Endothelial cell of umbilical vein (primary cell): ENCODE data around the gene DRICH1. TPM values are rescaled to one million over a fixed set of nuclear protein-coding genes. Genes with fewer than 3 reads are reported as not detected.
"Not testable (repeated sequence)": the region's sequence is repeated elsewhere in the genome, so short reads cannot be mapped to it uniquely, and the experiment has no call there.

Experiments used
- BruUV-seq: library from RNA; stranded (reverse); fragments of 400-500 nt; replicated peaks from 2 replicates; lab custom pipeline; 2021; lab: Mats Ljungman, UMichigan
- CTCF ChIA-PET: fragments of 300-600, 350-600 bp; sonication (Branson Sonifier 250); formaldehyde crosslinking; loops from one replicate; lab custom pipeline; 2021; ENCODE audit warnings: antibody characterized with exemption, inconsistent platforms; lab: Charles Lee
- POLR2A ChIA-PET: fragments of 300-600, 350-600 bp; sonication (Branson Sonifier 250); formaldehyde crosslinking; loops from one replicate; lab custom pipeline; 2021; ENCODE audit warnings: antibody characterized with exemption, inconsistent platforms; lab: Charles Lee
- DNase-seq: peaks from one replicate; pipeline ENCODE4 v3.0.0-alpha.2; 2011; ENCODE audit warnings: low read depth, low spot score
- FAIRE-seq: peaks from 2 replicates; lab custom pipeline; 2011; peaks lifted over from hg19 to GRCh38; lab: Jason Lieb, UNC
- H2AFZ ChIP-seq: 2 replicates; pipeline ENCODE4 v1.6.0; 2012; ENCODE audit warnings: low read depth, low read length, control low read depth, inconsistent platforms
- H3K27ac ChIP-seq: 2 replicates; pipeline ENCODE4 v1.5.1; 2011; ENCODE audit warnings: low read depth, mild to moderate bottlenecking, control low read depth, low read length, moderate library complexity; ENCODE audit not compliant: insufficient read depth
- H3K27me3 ChIP-seq, 2 experiments: 2 replicates each; pipeline versions ENCODE4 v1.6.0 to v1.6.1; 2011; ENCODE audit warnings: low read length in 2 of 2, mixed read lengths in 1 of 2; ENCODE audit not compliant: control insufficient read depth in 2 of 2, insufficient read depth in 2 of 2
- H3K36me3 ChIP-seq, 2 experiments: 2 replicates in 1 of 2; 3 replicates in 1 of 2; pipeline ENCODE4 v1.5.1; 2011; ENCODE audit warnings: low read length in 2 of 2, mild to moderate bottlenecking in 1 of 2, moderate library complexity in 1 of 2; ENCODE audit not compliant: control insufficient read depth in 2 of 2, insufficient read depth in 2 of 2; ENCODE audit errors: extremely low read depth in 1 of 2
- H3K4me1 ChIP-seq: 3 replicates; pipeline ENCODE4 v1.5.1; 2011; ENCODE audit warnings: mild to moderate bottlenecking, low read length; ENCODE audit not compliant: control insufficient read depth, insufficient read depth; ENCODE audit errors: extremely low read depth
- H3K4me2 ChIP-seq: 2 replicates; pipeline ENCODE4 v1.6.1; 2011; ENCODE audit warnings: low read length, control low read depth, mixed read lengths; ENCODE audit not compliant: insufficient read depth
- H3K4me3 ChIP-seq, 3 experiments: fragments of 200-600 bp in 1 of 3; sonication (generic), shearing (Covaris generic) in 1 of 3; replicated peaks in 1 of 3; 2 replicates each; pipeline ENCODE4 v1.5.1; 2011 to 2016; ENCODE audit warnings: control low read depth in 3 of 3, low read length in 3 of 3, mild to moderate bottlenecking in 2 of 3, inconsistent platforms in 1 of 3, low read depth in 1 of 3, moderate library complexity in 1 of 3; ENCODE audit not compliant: insufficient read depth in 1 of 3
- H3K79me2 ChIP-seq: 2 replicates; pipeline ENCODE4 v1.6.0; 2012; ENCODE audit warnings: low read length, inconsistent platforms; ENCODE audit not compliant: control insufficient read depth, insufficient read depth
- H3K9ac ChIP-seq: replicated peaks from 2 replicates; pipeline ENCODE3; 2011; ENCODE audit warnings: low read length, control low read depth; ENCODE audit not compliant: insufficient read depth; ENCODE audit errors: extremely low read depth
- H3K9me1 ChIP-seq: replicated peaks from 3 replicates; pipeline ENCODE4 v1.6.0; 2011; ENCODE audit warnings: mild to moderate bottlenecking, low read length; ENCODE audit not compliant: control insufficient read depth, insufficient read depth; ENCODE audit errors: extremely low read depth
- H3K9me3 ChIP-seq: replicated peaks from 2 replicates; pipeline ENCODE4 v1.5.1; 2012; ENCODE audit warnings: low read length, inconsistent platforms; ENCODE audit not compliant: control insufficient read depth, insufficient read depth
- H4K20me1 ChIP-seq: replicated peaks from 2 replicates; pipeline ENCODE3; 2011; ENCODE audit warnings: mild to moderate bottlenecking, low read length; ENCODE audit not compliant: control insufficient read depth, insufficient read depth; ENCODE audit errors: extremely low read depth
- EZH2 ChIP-seq: IDR thresholded peaks from 2 replicates; pipeline ENCODE4 v1.6.1; 2012; ENCODE audit warnings: borderline replicate concordance, low read depth, mild to moderate bottlenecking, moderate library complexity, low read length, inconsistent platforms; ENCODE audit not compliant: severe bottlenecking
- FOS ChIP-seq: IDR thresholded peaks from 2 replicates; pipeline ENCODE4 v1.6.1; 2011; ENCODE audit warnings: mild to moderate bottlenecking, low read length, moderate library complexity, borderline replicate concordance; ENCODE audit not compliant: insufficient read depth
- GATA2 ChIP-seq: IDR thresholded peaks from 2 replicates; pipeline ENCODE4 v1.7.0; 2011; ENCODE audit warnings: low read depth, mild to moderate bottlenecking, moderate library complexity, mixed read lengths, low read length; ENCODE audit not compliant: insufficient read length, insufficient read depth
- JUN ChIP-seq: IDR thresholded peaks from 2 replicates; pipeline ENCODE4 v1.6.1; 2011; ENCODE audit warnings: borderline replicate concordance, low read depth; ENCODE audit not compliant: insufficient read length, insufficient read depth
- MYC ChIP-seq: IDR thresholded peaks from one replicate; pipeline ENCODE4 v1.6.1; 2011; ENCODE audit warnings: mild to moderate bottlenecking, low read depth, low read length
- POLR2A ChIP-seq: IDR thresholded peaks from 2 replicates; pipeline ENCODE4 v1.6.1; 2012; ENCODE audit warnings: low read depth, mild to moderate bottlenecking, control low read depth, low read length
- POLR2AphosphoS5 ChIP-seq: IDR thresholded peaks from 2 replicates; pipeline ENCODE4 v1.6.1; 2012; ENCODE audit warnings: low read depth, mild to moderate bottlenecking, control low read depth, low read length, moderate library complexity; ENCODE audit not compliant: insufficient read depth
- dilution Hi-C: fragments of 300-500 bp; cut with MboI; formaldehyde crosslinking; loops from one replicate; pipeline ENCODE4 v1.15.0; 2019; ENCODE audit warnings: low sequenced_read_pairs; ENCODE audit not compliant: extremely low pct_ligation_motif_present
- intact Hi-C: fragments of 100-400 bp; cut with micrococcal nuclease; formaldehyde crosslinking; loops from one replicate; pipeline ENCODE4 v1.10.0; 2022
- polyA plus RNA-seq, 4 experiments: library from polyadenylated mRNA; depleted of rRNA in 3 of 4; stranded (reverse) in 3 of 4; unstranded in 1 of 4; fragments of >200 nt; gene quantifications; 2 replicates each; pipeline versions ENCODE4 v1.2.1 to v1.2.3, GENCODE V29; 2011 to 2012; ENCODE audit warnings: missing spikeins in 1 of 4
- total RNA-seq: library from RNA; stranded (reverse); gene quantifications from 2 replicates; pipeline ENCODE4 v1.2.3, GENCODE V29; 2021
- TF ChIP-seq, protein P1 (sequence below), 2 donors: IDR thresholded peaks; 1 replicate in 1 of 2; 2 replicates in 1 of 2; pipeline ENCODE4 v1.5.1; 2011; ENCODE audit warnings: low read length in 2 of 2, mild to moderate bottlenecking in 2 of 2, moderate library complexity in 2 of 2, control low read depth in 1 of 2, inconsistent platforms in 1 of 2, low read depth in 1 of 2; ENCODE audit not compliant: insufficient read depth in 1 of 2; ENCODE audit errors: extremely low read depth in 1 of 2
- TF ChIP-seq, protein P2 (sequence below): IDR thresholded peaks from 2 replicates; pipeline ENCODE4 v1.6.1; 2011; ENCODE audit not compliant: insufficient read depth, insufficient read length

DRICH1 gene
- total and polyA plus RNA-seq, 2 donors (not counting 3 experiments of a cell fraction or from before 2014, with no cell fraction given), result 0.25 TPM; not detected in 1

DNA sequence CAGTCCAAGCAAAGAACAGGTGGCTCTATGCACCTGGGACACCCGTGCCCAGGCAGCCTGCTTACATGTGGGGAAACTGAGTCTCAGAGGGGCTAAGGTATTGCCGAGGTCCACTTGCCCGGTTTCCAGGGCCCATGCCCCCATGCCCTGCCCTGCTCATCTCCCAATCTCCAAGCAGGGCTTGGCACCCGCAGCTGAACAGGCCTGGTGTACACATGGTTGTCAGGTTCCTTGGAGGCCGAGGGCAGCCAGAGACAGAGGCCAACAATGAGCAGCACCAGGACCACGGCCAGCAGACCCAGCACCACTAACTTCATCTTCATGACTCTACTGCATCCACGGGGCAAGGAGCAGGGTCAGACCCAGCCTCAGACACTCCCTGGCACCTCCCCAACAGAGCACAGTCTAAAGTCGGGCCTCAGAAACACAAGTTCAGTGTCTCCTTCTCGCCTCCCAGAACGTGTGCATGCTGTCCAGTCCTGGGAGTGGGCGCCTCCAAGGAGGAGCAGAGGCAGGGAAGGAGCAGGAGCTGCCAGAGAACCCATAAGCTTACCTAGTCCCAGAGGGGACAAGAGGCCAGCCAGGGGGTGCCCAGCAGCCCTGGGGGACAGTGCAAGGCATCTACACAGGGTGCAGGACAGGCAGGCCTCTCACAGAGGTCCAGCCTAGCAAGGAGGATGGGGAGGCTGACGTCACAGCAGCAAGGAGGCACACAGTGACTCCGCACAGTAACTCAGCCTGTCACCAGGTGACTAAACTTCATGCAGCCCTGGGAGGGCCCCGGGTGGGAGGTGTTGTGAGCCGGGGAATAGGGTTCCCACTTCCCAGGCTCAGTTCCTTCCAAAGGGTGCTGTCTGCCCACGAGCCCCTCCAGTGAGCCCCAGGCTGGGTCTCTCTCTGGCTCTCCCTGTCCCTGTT is 38.5 kb upstream of the DRICH1 start:
- Histone ChIP-seq H2AFZ (no peak overlapping the region), H3K4me2 (no peak overlapping the region), H3K36me3 (no peaks in the 10 kb centered on the region), H3K4me1 (no peaks in the 10 kb centered on the region), H3K4me3 (no peak overlapping the region), H3K9me1 (no peaks in the 10 kb centered on the region), H4K20me1 (no peaks in the 10 kb centered on the region), H3K9ac (no peak overlapping the region), H3K27me3 (no peaks in the 10 kb centered on the region), H3K79me2 (no peaks in the 10 kb centered on the region), H3K9me3 (no peaks in the 10 kb centered on the region), H3K27ac (no peak overlapping the region)
- FAIRE-seq, result no peak
- BruUV-seq, result no TSS peak
- no peak for DNase-seq
- intact Hi-C loops (no loop called here), dilution Hi-C loops (no loop called here)
- TF ChIP-seq FOS (no peak), JUN (no peak), POLR2A (no peak), MYC (no peak), EZH2 (no peak), POLR2AphosphoS5 (no peak), GATA2 (no peak)
- TF ChIP-seq, protein P1, sequence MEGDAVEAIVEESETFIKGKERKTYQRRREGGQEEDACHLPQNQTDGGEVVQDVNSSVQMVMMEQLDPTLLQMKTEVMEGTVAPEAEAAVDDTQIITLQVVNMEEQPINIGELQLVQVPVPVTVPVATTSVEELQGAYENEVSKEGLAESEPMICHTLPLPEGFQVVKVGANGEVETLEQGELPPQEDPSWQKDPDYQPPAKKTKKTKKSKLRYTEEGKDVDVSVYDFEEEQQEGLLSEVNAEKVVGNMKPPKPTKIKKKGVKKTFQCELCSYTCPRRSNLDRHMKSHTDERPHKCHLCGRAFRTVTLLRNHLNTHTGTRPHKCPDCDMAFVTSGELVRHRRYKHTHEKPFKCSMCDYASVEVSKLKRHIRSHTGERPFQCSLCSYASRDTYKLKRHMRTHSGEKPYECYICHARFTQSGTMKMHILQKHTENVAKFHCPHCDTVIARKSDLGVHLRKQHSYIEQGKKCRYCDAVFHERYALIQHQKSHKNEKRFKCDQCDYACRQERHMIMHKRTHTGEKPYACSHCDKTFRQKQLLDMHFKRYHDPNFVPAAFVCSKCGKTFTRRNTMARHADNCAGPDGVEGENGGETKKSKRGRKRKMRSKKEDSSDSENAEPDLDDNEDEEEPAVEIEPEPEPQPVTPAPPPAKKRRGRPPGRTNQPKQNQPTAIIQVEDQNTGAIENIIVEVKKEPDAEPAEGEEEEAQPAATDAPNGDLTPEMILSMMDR (IDR thresholded peaks at IDR 0.05; ENCODE audit: extremely low read depth in 1 of 2, insufficient read depth in 1 of 2, low read depth in 1 of 2, low read length in 2 of 2), result no peak
- TF ChIP-seq, protein P2, sequence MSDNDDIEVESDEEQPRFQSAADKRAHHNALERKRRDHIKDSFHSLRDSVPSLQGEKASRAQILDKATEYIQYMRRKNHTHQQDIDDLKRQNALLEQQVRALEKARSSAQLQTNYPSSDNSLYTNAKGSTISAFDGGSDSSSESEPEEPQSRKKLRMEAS, result no peak
- CTCF ChIA-PET, result no interaction called here
- POLR2A ChIA-PET, result no interaction called here

- intact Hi-C loops, H3K27ac ChIP-seq, FAIRE-seq, H3K27me3 ChIP-seq, POLR2A ChIA-PET, H3K9me3 ChIP-seq, H3K4me2 ChIP-seq, DNase-seq, H2AFZ ChIP-seq, BruUV-seq, dilution Hi-C loops, H3K4me1 ChIP-seq, H3K79me2 ChIP-seq, H4K20me1 ChIP-seq, H3K36me3 ChIP-seq, H3K9ac ChIP-seq, H3K9me1 ChIP-seq, H3K4me3 ChIP-seq: not testable (repeated sequence)
- CTCF ChIA-PET, result interaction anchor here (1.2 kb wide), 1 partner anchor 16 kb away, joined by 3 read pairs; no protein-coding TSS in a partner anchor
These were observed 28.3 kb upstream of the DRICH1 start for GRCh38 chr22:23660381-23660780.
